Measurements from ENCODE around the gene FAM3B. TPM values are rescaled to one million over a fixed set of nuclear protein-coding genes. Genes with fewer than 3 reads are reported as not detected.

FAM3B gene
- total and polyA plus RNA-seq, 2 of the 4 experiments (the other 2 are of a cell fraction): not detected

- no peak for TF ChIP-seq CHD1 (IDR thresholded peaks at IDR 0.05; ENCODE audit: low read depth, low read length)
- no peak for TF ChIP-seq USF2 (IDR thresholded peaks at IDR 0.05; ENCODE audit: low read depth, low read length)
- TF ChIP-seq CEBPB (IDR thresholded peaks at IDR 0.05; ENCODE audit: low read depth, low read length): no peak
- TF ChIP-seq RFX5 (IDR thresholded peaks at IDR 0.05; ENCODE audit: low read depth, low read length): no peak
Observed at GRCh38 chr21:41370840-41371684, 54.5 kb downstream of the FAM3B start (continued).

- H4K5ac ChIP-seq (ENCODE audit: low read depth, low read length): no peak overlapping the region
- H3K4ac ChIP-seq (ENCODE audit: low read depth, low read length): no peak overlapping the region
- TF ChIP-seq NFE2L2 (IDR thresholded peaks at IDR 0.05; ENCODE audit: low read depth, low read length) (no peak), FOS (IDR thresholded peaks at IDR 0.05; ENCODE audit: low read depth, low read length) (no peak)
- 68% methylated on average over 3 of the region's 7 CpGs; no CpG with 5 or more reads in 1 of the 2 experiments for WGBS, 2 experiments (ENCODE audit: extremely low coverage in 2 of 2, insufficient read length in 1 of 2)
- no peaks in the 10 kb centered on the region for H3K36me3 ChIP-seq (ENCODE audit: control insufficient read depth, insufficient read depth, low read length)
- H3K4me1 ChIP-seq (ENCODE audit: control insufficient read depth, insufficient read depth, low read length): peaks cover 2% of the 10 kb centered on the region; the same call in 1 of the 2 replicates
- POLR2A ChIA-PET (ENCODE audit: unreplicated experiment): no interaction called here
- H2AK5ac ChIP-seq (ENCODE audit: low read depth, low read length): no peak overlapping the region
- no peaks in the 10 kb centered on the region for H3K79me1 ChIP-seq (ENCODE audit: low read depth in 1 of 2, low read length in 2 of 2)
- BruUV-seq (replicated peaks): no TSS peak
- H3K4me3 ChIP-seq (ENCODE audit: insufficient read depth, low read depth, low read length): no peak overlapping the region
- H4K8ac ChIP-seq (ENCODE audit: low read depth in 2 of 2, low read length in 2 of 2): no peak overlapping the region
- H3K18ac ChIP-seq (ENCODE audit: low read depth, low read length): no peak overlapping the region
- no peaks in the 10 kb centered on the region; the same call in 1 of the 2 replicates for H3K9me3 ChIP-seq (ENCODE audit: control insufficient read depth, insufficient read depth, low read length)
- H3K23ac ChIP-seq (ENCODE audit: low read depth, low read length): no peak overlapping the region
- no peak overlapping the region for H2BK15ac ChIP-seq (ENCODE audit: low read depth, low read length)
- H4K91ac ChIP-seq (ENCODE audit: insufficient read depth, low read depth, low read length): no peak overlapping the region
- no peaks in the 10 kb centered on the region for H3K9me1 ChIP-seq (ENCODE audit: insufficient read depth, low read length)
- H2AK9ac ChIP-seq (replicated peaks; ENCODE audit: low read depth, low read length, poor library complexity): no peak overlapping the region
- DNase-seq: no peak
- dilution Hi-C loops (cut with HindIII; ENCODE audit: low sequenced_read_pairs, unreplicated experiment) (no loop called here), in situ Hi-C loops (cut with MboI; ENCODE audit: low sequenced_read_pairs) (no loop called here), intact Hi-C loops (cut with micrococcal nuclease) (no loop called here)
- no peaks in the 10 kb centered on the region; the same call in 1 of the 2 replicates for H3K27me3 ChIP-seq (ENCODE audit: control insufficient read depth, insufficient read depth, low read length)
- no peak overlapping the region for H3K9ac ChIP-seq (ENCODE audit: low read depth, low read length)
- no peak overlapping the region for H3K4me2 ChIP-seq (ENCODE audit: low read depth, low read length)
- H2BK20ac ChIP-seq (ENCODE audit: low read depth, low read length): no peak overlapping the region
- no peaks in the 10 kb centered on the region for H4K20me1 ChIP-seq (ENCODE audit: insufficient read depth, low read length)
- no peak overlapping the region for H3K27ac ChIP-seq (ENCODE audit: insufficient read depth, low read length)
- no peak for ATAC-seq (ENCODE audit: low read depth)
- no peak overlapping the region for H3K56ac ChIP-seq (ENCODE audit: extremely low read depth, insufficient read depth, low read length)
- no peak overlapping the region for H2AFZ ChIP-seq (replicated peaks; ENCODE audit: low read length, poor library complexity)
- no peak overlapping the region for H2BK5ac ChIP-seq (ENCODE audit: low read depth, low read length, poor library complexity, severe bottlenecking)
- no peak overlapping the region for H3K14ac ChIP-seq (replicated peaks; ENCODE audit: low read depth, low read length)
- H2BK120ac ChIP-seq (ENCODE audit: low read depth, low read length): no peak overlapping the region
- CTCF ChIA-PET: interaction anchor here (0.8 kb wide), 1 partner anchor 88 kb away, joined by 3 read pairs; no protein-coding TSS in a partner anchor
Observed at GRCh38 chr21:41371685-41372030, 55.1 kb downstream of the FAM3B start.

Measured in IMR-90 (cell line).